Amygdala (tissue), 56 donors: ENCODE data around the gene MYL9.
"Not testable (repeated sequence)": the region's sequence is repeated elsewhere in the genome, so short reads cannot be mapped to it uniquely, and the experiment has no call there.

Experiments used
- DNase-seq, 56 donors: peaks; one replicate each; lab custom pipeline; 2025; lab: John Stamatoyannopoulos, UW

Gene MYL9

DNA sequence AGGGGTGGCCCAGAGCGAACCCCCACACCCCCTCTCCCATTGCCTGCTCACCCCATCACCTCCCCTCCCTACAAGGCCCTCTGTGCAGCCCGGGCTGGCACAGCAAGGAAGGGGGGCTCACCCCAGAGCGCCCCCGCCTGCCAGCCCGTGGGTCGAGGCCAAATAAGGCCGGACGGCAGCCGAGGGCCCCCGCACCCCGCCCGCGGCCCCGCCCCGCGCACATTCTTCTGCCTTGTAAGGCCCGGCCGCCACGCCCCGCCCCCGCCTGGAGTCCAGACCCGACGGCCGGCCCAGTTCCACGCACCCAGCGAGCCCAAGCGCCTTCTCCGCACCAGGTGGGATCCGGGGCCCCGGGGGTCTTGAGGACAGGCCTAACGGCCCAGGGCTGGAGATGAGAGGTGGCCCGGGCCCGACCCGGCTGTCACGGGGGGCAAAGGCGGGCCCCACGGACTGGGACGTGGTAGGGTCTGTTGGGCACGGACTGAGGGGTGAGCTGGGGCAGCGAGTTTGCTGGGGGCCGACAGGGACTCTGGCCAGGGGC is at the start of gene MYL9:
Gene MYL9 (plus strand): TSS at position 293 of the 541 bp plus-strand sequence. CDS start 3,366 bp downstream, outside the sequence.
- peak in 2 of 56 donors; percentile 33 to 37 for DNase-seq

DNA sequence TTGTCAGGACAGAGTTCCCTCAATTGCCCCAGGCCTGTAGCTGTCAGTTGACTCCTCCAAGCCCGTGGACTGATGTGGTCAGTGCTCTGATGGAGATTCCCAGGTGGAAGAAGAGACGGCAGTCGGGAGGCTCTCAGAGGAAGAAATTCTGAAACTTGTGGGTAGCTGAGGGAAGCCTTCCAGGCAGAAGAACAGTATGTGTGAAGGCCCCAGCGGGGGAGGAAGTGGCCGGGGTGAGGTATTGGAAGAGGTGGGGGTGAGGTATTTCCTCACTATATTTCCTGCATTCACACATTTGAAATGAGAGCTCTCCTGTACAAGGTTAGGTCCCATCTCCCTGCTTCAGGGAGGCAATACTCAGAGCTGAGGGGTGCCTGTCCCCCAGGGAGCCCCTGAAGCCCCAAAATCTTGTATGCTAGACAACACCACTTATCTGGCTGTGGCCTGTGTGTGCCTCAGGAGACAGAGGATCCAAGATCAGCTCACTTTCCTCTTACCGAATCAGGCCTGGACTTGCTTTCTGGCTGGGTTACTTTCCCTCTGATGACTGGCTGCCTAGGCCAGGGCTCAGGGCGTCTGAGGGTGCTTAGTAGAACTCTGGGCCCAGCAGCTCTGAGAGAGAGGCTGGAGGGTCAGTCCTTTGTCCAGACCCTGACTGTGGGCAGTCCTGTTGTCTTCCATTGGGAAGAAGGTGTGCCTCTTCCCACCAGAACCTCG is 49.3 kb upstream of the MYL9 start:
- no peak for DNase-seq

DNA sequence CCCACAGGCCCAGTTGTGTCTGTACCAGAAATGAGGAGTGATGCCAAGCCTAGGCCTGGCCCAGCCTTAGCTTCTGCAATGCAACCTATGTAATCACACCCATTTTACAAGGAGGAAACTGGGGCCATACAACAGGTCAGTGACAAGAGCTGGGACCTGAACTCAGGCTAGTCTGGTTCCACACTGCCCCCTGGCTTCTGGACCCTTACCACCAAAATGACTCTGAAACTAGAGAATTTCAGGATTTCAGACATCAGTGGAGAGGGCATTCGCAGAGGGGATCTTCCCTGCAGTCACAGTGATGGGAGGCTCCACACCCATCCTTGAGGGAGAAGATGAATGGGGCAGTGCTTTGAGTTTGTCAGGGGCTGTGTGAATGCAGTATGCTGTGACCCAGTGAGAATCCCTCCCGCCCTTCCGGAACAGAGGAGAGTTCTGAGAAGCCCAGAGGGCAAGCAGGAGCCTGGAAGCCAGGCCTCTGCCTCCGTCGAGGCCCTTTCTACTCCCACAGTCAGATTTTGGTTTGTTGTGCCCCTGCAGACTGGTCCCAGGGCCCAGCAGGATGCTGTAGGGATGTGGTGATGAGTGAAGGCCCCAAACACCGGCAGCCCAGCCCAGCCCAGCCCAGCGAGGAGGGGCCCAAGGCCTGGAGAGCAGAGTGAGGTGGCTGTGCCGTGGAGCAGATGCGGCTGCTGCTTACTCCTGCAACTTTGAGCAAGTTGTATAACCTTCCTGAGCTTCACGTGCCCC is 48.1 kb upstream of the MYL9 start:
- peak in 2 of 56 donors; percentile 24 to 39 for DNase-seq

DNA sequence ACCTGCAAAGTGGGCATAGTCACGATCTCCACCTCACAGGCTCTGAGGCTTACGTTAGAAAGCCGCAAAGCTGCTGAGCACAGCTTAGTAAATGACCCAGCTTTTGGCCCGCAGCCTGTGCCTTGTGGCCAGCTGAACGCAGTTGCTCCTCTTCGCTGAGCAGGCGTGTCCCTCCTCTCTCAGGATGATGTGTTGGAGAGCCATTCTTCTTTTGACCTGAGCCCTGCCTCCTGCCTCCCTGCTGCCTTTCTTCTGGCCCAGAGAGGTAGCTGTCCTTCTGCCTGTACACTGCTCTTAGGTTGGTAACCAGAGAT is 47.6 kb upstream of the MYL9 start:
- DNase-seq: peak in 11 of 56 donors; percentile 7 to 54 (median 31)

DNA sequence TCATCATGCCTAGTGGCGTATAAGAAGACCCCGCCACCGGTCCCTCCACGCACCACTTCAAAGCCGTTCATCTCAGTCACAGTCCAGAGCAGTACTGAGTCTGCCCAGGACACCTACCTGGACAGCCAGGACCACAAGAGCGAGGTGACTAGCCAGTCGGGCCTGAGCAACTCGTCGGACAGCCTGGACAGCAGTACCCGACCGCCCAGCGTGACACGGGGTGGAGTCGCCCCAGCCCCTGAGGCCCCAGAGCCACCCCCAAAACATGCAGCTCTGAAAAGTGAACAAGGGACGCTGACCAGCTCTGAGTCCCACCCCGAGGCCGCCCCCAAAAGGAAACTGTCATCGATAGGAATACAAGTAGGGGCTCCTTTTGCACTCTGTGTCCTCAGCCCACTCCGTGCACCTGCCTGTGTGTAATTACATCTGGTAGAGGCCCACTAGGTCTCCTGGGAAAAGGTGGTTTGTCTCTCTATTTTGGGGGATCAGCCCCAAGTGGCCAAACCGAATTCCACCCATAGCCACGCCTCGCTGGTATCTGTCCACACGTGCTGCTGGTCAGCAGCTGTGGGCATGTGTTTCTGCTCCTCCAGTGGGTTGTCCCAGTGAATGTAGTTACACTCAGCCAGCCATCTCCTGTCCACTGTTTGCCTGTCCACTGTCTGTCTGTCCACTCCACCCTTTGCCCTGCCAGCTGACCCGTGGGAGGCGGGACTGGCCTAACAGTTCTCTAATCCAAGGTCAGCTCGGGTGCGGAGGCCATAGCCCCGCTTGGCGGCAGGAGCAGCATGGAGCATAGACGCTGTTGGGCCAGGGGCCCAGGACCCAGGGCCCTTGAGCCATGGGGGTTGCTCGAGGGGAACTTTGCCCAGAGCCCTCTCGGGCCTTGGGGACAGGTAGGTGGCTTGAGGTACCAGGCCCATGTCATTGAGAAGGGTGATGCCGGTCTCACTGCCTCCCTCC is 44.3 kb upstream of the MYL9 start:
- DNase-seq: no peak

DNA sequence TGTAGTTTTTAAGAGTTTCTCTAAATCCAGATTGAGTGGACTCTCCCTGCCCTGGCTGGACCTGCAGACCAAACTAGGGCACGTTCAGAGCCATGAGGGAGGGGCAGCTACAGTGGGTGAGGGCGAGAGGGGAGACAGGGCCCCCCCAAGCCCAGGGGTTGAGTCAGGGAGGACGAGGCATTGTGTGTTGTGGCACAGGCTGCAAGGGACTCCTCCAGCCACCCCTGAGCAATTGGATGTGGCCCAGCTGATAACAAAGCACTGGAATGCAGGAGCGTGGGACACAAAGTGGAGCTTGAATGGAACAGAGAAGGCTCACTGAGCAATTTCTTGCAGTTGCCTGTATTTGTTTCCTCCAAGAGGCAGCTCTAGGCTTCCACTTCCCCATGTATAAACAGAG is 43.5 kb upstream of the MYL9 start:
- DNase-seq: peak in 1 of 56 donors; percentile 23

DNA sequence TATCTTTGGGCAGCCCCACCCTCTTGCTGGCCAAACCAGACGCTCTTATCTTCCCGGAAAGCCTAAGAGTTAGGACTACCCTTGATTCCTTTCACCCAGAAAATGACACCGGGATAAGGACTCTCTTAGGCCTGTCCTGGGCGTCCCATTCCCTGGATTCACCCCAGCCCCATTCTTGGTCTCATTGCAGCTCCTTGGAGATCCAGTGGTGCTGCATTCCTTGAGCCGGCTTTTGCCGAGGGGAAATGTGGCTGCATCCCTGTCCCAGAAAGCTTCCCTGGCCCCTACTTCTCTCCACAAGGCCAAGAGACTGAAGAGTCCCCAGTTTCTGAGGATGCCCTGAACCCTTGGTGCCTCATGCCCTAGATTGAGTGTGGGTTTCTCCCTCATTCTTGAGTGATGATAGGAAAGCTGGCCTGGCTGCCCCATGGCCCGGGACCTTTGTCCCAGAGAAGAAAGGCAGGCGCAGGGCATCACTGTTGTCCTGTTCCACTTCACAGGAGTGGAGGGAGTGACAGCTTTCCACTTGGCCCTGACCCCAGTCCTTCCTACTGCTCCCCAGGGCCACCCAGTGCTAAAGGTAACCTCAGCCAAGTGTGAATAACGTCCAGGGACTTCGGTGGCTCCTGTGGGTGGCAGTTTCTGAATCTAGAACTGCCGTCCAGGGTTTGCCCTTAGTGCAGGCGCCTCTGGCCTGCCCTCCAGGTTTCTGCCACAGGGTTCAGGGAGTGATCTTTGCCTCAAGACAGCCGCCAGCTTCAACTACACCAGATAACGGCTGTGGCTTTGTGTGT is 42.7 kb upstream of the MYL9 start:
- DNase-seq: no peak

DNA sequence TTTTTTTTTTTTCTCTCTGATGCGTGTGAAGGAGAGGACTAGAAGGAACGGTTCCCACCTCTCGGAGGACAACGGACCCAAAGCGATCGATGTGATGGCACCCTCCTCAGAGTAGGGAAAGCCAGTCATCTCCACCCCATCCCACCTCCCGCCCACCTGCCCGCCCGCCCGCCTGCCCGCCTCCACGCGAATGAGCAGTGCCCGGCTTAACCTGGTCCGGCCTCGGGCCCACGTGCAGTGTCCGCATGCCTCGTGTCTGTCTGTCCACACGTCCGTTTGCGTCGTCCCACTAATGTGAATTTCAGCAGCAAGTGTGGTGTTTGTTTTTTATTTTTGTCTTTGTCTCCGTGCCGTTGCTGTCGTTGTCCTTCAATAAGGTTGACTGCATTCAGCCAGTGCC is 42.1 kb upstream of the MYL9 start:
- no peak for DNase-seq

DNA sequence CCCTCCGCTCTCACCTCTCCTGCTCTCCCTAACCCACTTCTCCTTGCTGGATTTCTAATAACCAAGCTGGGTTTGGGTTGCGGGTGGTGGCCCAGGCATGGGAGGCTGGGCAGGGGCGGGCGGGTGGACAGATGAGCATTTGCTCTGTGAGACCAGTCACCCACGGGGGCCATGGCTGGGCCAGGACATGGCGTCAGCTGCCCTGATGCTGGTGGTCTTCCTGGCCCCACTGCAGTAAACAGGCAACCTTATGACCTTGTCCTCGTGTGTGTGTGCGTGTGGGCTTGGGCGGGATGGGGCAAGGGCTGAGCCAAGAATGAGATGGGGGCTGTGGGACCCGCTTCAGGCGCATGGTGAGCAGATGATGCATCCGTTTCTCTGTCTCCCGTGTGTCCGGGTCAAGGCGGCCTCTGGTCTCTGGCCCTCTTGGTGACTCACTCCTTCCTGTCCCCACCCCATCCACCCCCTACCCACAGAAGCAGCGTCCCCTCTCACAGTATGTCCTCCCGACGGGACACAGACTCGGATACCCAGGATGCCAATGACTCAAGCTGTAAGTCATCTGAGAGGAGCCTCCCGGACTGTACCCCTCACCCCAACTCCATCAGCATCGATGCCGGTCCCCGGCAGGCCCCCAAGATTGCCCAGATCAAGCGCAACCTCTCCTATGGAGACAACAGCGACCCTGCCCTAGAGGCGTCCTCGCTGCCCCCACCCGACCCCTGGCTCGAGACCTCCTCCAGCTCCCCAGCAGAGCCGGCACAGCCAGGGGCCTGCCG is 41.4 kb upstream of the MYL9 start:
- no peak for DNase-seq

DNA sequence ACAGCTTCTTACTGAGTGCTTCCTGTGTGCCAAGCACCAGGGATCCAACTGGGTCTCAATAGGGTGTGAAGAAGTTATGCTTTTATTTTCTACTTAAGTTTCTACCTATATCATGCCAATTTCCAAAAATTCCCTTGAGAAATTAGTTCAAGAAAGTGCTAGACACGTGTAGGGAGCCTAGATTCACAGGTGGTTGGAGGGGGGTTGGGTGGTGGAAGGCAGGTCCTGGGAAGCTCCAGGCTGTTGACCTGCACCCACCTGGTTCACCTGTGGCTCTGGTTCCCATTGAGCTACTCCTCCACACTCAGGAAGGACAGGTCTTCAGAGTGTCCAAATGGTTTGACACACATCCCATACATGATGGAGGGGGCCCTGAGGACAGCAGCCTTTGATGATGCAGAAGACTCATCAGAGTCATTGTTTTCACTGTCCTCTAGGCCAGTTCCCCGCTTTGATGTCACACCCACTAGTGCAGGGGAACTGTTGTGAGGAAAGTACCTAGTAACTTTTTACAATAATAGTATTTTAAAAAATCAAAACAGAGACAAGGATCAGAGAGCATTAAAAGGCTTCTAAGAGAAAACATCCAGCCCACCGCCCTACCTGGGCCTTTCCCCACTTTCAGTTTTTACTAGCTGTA is 39.8 kb upstream of the MYL9 start:
- no peak for DNase-seq

DNA sequence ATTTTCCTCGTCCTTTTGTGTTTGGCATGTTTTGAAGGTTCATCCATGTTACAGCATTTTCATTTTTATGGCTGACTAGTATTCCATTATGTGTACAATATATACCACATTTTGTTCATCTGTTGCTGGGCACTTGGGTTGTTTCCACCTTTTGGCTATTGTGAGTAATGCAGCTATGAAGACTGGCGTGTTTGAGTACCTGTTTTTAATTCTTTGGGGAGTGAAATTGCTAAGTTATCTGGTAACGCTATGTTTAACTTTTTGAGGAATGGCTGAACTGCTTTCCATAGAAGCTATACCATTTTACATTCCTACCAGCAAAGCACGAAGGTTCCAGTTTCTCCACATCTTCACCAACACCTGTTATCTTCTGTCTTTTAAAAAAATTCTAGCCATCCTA is 37.0 kb upstream of the MYL9 start:
- DNase-seq: no peak

DNA sequence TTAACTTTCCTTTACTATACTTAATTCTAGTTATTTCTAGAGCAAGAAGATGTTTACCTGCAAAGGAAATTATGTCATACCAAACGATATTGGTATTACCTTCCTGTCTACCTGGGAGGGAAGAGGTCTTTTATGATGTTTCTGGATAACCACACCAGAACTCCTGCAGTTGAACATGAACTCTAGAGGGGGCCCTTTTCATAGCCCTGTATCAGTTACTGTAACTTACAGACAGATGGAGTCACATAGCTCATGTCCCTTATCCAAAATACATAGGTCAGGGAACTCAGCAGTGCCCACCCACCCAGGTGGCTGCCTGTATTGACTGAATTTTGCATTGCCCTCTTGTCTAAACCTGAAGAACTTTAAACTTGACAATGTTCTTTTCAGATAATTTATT is 35.1 kb upstream of the MYL9 start:
- no peak for DNase-seq

DNA sequence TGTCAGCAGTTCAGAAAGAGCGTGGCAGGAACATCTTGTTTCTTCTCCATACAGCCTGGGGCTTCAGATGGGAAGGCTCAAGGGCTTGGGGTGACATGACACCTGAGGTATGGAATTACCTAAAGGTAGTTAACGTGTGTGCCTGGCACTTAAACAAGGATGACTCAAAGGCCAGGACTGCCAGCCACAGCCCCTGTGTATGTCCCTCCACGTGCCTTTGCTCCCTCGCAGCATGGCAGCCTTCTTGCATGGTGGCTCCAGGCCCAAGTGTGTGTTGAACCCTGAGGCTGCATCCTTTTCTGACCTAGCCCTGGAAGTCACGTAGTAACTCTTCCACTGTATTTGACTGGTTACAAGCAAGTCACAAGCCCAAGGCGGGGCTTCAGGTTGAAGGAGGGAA is 33.6 kb upstream of the MYL9 start:
- no peak for DNase-seq

DNA sequence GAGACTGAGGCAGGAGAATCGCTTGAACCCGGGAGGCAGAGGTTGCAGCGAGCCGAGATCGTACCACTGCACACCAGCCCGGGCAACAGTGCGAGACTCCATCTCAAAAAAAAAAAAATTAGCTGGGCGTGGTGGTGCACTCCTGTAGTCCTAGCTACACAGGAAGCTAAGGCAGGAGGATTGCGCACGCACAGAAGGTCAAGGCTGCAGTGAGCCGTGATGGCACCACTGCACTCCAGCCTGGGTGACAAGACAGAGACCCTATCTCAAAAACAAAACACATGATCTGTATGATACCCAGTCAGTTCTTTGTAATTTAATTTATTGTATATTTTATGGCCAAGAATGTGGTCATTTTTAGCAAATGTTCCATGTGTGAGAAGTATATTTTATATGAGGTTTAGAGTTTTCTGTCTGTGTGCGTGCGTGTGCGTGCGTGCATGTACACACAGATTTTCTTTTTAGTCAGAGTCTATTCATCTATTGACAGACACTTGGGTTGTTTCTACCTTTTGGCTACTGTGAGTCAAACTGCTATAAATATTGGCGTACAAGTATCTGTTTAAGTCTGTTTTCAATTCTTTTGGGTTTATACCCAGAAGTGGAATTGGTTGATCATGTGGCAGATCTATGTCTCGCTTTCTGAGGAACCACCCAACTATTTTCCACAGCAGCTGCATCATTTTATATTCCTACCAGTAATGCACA is 22.2 kb upstream of the MYL9 start:
- no peak for DNase-seq

DNA sequence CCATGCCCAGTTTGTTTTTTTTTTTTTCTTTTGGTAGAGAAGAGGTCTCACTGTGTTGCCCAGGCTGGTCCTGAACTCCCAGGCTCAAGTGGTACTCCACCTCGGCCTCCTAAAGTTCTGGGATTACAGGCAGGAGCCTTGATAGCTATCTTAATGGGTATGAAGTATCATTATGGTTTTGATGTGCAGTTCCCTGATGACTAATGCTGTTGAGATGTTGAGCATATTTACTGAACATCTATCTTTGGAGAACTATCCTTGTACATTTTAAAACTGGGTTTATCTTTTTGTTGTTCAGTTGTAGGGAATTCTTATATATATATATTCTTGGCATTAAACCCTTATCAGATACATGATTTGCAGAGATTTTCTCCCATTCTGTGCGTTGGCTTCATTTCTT is 21.4 kb upstream of the MYL9 start:
- no peak for DNase-seq

DNA sequence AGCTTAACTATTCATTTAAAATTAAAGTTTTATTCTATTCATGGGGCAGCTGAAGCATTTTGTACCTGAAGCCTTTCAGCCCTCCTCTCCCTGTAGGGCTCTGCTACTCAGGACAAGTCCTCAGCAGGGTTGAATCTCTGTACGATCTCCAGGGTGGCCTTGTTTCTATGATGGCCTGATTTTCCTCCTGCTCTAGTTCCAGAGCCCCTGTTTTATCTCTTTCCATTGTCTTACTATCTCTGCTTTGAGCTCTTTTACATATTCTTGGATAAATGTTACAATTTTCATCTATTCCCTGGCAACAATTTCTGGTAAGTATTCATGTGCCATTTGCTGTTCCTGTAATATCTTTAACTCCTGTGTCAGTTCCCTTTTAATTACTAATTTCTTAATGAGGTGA is 19.8 kb upstream of the MYL9 start:
- no peak for DNase-seq

DNA sequence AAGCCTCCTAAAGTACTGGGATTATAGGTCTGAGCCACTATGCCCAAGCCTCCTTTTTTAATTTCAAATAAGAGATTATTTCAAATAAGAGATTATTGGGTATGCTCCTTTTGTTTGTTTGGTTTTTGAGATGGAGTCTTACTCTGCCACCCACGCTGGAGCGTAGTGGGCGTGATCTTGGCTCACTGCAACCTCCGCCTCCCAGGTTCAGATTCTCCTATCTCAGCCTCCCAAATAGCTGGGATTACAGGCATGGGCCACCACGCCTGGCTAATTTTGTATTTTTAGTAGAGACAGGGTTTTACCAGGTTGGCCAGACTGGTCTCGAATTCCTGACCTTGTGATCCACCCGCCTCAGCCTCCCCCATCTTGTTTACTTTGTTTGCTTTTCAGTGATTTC is 18.9 kb upstream of the MYL9 start:
- DNase-seq: not testable (repeated sequence)

DNA sequence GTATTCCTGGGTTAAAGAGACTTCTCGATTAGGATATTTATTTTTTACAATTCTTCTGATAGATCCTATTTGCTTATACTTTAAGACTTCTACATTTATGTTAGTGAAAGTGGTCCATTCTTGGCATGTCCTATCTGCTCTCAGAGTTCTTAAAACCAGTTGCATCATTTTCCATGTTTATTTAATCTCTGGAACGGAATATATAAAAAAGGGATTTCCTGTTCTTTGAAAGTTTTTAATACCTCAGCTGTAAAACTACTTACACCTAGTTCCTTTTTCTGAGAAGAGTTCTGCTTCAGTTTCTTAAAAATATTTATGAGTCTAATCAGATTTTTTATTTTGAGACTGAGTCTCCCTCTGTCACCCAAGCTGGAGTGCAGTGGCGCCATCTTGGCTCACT is 18.0 kb upstream of the MYL9 start:
- DNase-seq: no peak
